ENCODE measurements around the gene CAPN5.

Gene CAPN5

DNA sequence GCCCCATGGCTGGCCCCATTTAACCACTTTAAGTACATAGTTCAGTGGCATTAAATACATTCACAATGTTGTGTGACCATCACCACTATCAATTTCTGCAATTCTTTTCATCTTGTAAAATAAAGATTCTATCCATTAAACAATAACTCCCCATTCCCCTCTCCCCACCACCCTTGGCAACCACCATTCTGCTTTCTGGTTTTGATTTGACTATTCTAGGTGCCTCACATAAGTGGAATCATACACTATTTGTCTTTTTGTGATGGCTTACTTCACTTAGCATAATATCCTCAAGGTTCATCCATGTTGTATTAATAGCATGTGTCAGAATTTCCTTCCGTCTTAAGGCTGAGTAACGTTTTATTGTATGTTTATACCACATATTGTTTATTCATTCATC, 68.3 kb downstream of the CAPN5 start:
- ChIA-PET CTCF (no interaction called here), POLR2A (no interaction called here)
- no peak for DNase-seq (ENCODE audit: extremely low spot score)
- TF ChIP-seq, protein P1, sequence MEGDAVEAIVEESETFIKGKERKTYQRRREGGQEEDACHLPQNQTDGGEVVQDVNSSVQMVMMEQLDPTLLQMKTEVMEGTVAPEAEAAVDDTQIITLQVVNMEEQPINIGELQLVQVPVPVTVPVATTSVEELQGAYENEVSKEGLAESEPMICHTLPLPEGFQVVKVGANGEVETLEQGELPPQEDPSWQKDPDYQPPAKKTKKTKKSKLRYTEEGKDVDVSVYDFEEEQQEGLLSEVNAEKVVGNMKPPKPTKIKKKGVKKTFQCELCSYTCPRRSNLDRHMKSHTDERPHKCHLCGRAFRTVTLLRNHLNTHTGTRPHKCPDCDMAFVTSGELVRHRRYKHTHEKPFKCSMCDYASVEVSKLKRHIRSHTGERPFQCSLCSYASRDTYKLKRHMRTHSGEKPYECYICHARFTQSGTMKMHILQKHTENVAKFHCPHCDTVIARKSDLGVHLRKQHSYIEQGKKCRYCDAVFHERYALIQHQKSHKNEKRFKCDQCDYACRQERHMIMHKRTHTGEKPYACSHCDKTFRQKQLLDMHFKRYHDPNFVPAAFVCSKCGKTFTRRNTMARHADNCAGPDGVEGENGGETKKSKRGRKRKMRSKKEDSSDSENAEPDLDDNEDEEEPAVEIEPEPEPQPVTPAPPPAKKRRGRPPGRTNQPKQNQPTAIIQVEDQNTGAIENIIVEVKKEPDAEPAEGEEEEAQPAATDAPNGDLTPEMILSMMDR (IDR thresholded peaks at IDR 0.05; ENCODE audit: control extremely low read depth, extremely low read depth, low read depth, missing control alignments), result no peak

GRCh38 chr11:77136074-77136473, 69.3 kb downstream of the CAPN5 start:
- DNase-seq (ENCODE audit: extremely low spot score), result no peak
- ChIA-PET CTCF (interaction anchor here (1.4 to 2.6 kb wide), 2 partner anchors 9 to 13 kb away, joined by 3 to 13 read pairs; partner anchors contain the start of gene MYO7A), POLR2A (no interaction called here)
- TF ChIP-seq, protein P1 (IDR thresholded peaks at IDR 0.05; ENCODE audit: control extremely low read depth, extremely low read depth, low read depth, missing control alignments), result no peak

DNA sequence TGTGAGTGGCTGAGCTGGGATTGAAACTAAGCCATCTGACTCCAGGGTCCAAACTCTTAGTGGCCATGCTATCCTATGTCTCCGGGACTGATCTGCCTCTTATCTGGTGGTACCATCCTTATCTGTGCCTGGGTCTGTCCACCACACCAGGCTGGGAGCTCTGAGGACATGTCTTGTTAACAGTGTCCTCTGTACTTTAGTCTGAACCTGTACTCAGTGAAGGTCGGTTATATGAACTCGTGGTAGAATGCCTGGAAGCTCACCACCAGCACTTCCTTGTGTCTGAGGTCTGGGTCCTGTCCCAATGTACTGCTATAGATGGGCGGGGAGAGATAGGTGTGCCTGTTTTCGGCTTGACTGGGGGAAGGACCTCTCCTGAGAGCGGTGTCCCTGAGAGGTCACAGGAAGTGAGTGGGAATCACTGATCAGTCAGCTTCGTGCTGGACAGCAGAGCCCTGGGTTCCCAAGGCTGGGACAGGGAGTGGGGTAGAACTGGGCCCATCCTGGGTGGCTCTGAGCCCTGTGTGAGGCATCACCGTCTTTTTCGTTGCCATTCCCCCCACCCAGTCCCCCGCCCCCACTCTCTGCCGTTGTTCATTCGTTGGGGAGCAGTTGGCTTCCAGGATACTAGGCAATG, 70.1 kb downstream of the CAPN5 start:
- POLR2A ChIA-PET, result no interaction called here
- DNase-seq (ENCODE audit: extremely low spot score), result no peak
- CTCF ChIA-PET, result interaction anchor here (1.4 to 2.6 kb wide), 2 partner anchors 9 to 14 kb away, joined by 3 to 13 read pairs; partner anchors contain the start of gene MYO7A
- TF ChIP-seq, protein P1 (IDR thresholded peaks at IDR 0.05; ENCODE audit: control extremely low read depth, extremely low read depth, low read depth, missing control alignments), result no peak

GRCh38 chr11:77137421-77137820, 70.7 kb downstream of the CAPN5 start:
- CTCF ChIA-PET, result interaction anchor here (1.4 to 2.6 kb wide), 2 partner anchors 10 to 14 kb away, joined by 3 to 13 read pairs; partner anchors contain the start of gene MYO7A
- POLR2A ChIA-PET, result no interaction called here
- DNase-seq (ENCODE audit: extremely low spot score), result no peak
- TF ChIP-seq, protein P1 (IDR thresholded peaks at IDR 0.05; ENCODE audit: control extremely low read depth, extremely low read depth, low read depth, missing control alignments), result no peak

GRCh38 chr11:77138106-77138649, 71.4 kb downstream of the CAPN5 start:
- POLR2A ChIA-PET, result no interaction called here
- DNase-seq (ENCODE audit: extremely low spot score), result no peak
- TF ChIP-seq, protein P1 (IDR thresholded peaks at IDR 0.05; ENCODE audit: control extremely low read depth, extremely low read depth, low read depth, missing control alignments), result no peak
- CTCF ChIA-PET, result interaction anchor here (2.6 kb wide), 1 partner anchor 11 kb away, joined by 13 read pairs; the partner anchor contains the start of gene MYO7A

DNA sequence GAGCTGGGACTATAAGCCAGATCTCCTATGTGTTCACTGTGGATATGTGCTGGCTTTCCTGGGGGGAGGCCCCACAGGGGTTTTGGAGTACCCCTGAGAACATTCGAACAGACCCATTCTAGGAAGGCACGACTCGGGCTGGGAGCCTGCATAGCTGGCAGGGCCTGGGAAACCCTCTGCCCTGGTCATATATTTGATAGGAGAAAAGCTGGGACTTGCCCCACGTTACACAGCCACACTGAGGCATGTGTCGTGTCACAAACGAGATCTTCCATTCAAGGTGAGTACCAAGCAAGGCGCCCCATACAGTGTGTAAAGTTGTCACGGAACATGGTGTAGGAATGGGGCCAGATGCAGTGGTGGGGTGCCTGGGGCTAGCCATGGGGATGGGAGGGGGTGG, 72.4 kb downstream of the CAPN5 start:
- TF ChIP-seq, protein P1 (IDR thresholded peaks at IDR 0.05; ENCODE audit: control extremely low read depth, extremely low read depth, low read depth, missing control alignments), result no peak
- no peak for DNase-seq (ENCODE audit: extremely low spot score)
- ChIA-PET POLR2A (no interaction called here), CTCF (interaction anchor here (1.1 to 1.7 kb wide), 2 partner anchors 12 to 49 kb away, joined by 4 to 11 read pairs; no protein-coding TSS in a partner anchor)

Measured in GM10248 (cell line).